ENCODE results near the gene VCL.

The VCL gene

GRCh38 chr10:74032900-74033655, 35.2 kb downstream of the VCL start:
- TF ChIP-seq CTCF (IDR thresholded peaks at IDR 0.05; ENCODE audit: insufficient read depth, missing control alignments): no peak
- no peak for DNase-seq (ENCODE audit: insufficient read length, low spot score)
- FAIRE-seq: no peak

- no peak for DNase-seq (ENCODE audit: insufficient read length, low spot score)
- FAIRE-seq: no peak
- no peak for TF ChIP-seq CTCF (IDR thresholded peaks at IDR 0.05; ENCODE audit: insufficient read depth, missing control alignments)
Observed at GRCh38 chr10:74033702-74034101, 35.8 kb downstream of the VCL start.

- TF ChIP-seq CTCF (IDR thresholded peaks at IDR 0.05; ENCODE audit: insufficient read depth, missing control alignments): no peak
- no peak for FAIRE-seq
- no peak for DNase-seq (ENCODE audit: insufficient read length, low spot score)
Observed at GRCh38 chr10:74034301-74034700, 36.4 kb downstream of the VCL start.

GRCh38 chr10:74035303-74035702, 37.4 kb downstream of the VCL start:
- TF ChIP-seq CTCF (IDR thresholded peaks at IDR 0.05; ENCODE audit: insufficient read depth, missing control alignments): peak; percentile 30
- FAIRE-seq: no peak
- DNase-seq (ENCODE audit: insufficient read length, low spot score): no peak

GRCh38 chr10:74036474-74036873, 38.6 kb downstream of the VCL start:
- DNase-seq (ENCODE audit: insufficient read length, low spot score) (no peak), FAIRE-seq (no peak)
- no peak for TF ChIP-seq CTCF (IDR thresholded peaks at IDR 0.05; ENCODE audit: insufficient read depth, missing control alignments)

DNA sequence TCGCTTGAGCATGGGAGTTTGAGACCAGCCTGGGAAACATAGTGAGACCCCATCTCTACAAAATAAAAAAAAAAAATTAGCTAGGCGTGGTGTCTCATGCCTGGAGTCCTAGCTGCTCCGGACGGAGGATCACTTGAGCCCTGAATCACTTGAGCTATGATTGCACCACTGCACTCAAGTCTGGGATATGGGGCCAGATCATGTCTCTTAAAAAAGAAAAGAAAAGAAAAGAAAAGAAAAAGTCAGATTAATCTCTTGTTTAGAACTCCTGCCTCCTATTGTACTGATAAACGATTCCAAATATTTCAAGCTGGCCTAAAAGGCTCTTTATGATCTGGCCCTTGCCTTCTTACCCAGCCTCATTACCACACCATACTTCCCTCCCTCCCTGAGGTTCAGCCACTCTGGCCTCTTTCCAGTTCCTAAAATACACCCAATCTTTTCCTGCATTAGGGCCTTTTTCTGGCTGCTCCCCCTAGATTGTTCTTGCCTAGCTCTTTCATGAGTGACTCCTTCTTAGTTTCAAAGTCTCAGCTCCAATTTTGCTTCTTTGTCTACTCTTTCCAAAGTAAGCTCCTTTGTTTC, 41.7 kb downstream of the VCL start:
- no peak for TF ChIP-seq CTCF (IDR thresholded peaks at IDR 0.05; ENCODE audit: insufficient read depth, missing control alignments)
- FAIRE-seq (no peak), DNase-seq (ENCODE audit: insufficient read length, low spot score) (no peak)

Data from D721Med (cell line).